HEK293T (cell line): Measurements from ENCODE around the gene CALN1.

Experiments used
- CTCF ChIA-PET: fragments of 350-600 bp; formaldehyde crosslinking; extraction: SDS; loops from one replicate; lab custom pipeline; 2021; ENCODE audit warnings: antibody characterized with exemption, inconsistent platforms; lab: Yijun Ruan, JAX
- POLR2A ChIA-PET: fragments of 350-600 bp; formaldehyde crosslinking; extraction: SDS; loops from one replicate; lab custom pipeline; 2020; ENCODE audit warnings: antibody characterized with exemption, inconsistent platforms; lab: Yijun Ruan, JAX
- DNase-seq: peaks from one replicate; pipeline ENCODE4 v3.0.0; 2012; ENCODE audit warnings: mixed read lengths; ENCODE audit errors: extremely low spot score
- ARNT ChIP-seq: fragments of 450-650 bp; IDR thresholded peaks from 2 replicates; pipeline ENCODE4 v1.6.1; 2017; ENCODE audit warnings: mild to moderate bottlenecking
- BHLHE40 ChIP-seq: fragments of 450-650 bp; IDR thresholded peaks from 2 replicates; pipeline ENCODE4 v1.6.1; 2016; ENCODE audit warnings: mild to moderate bottlenecking, moderate library complexity, borderline replicate concordance
- CTBP1 ChIP-seq: fragments of 450-650 bp; IDR thresholded peaks from 2 replicates; pipeline ENCODE4 v1.6.1; 2016; ENCODE audit warnings: borderline replicate concordance
- ELF4 ChIP-seq: fragments of 450-650 bp; IDR thresholded peaks from 2 replicates; pipeline ENCODE4 v1.6.1; 2017; ENCODE audit warnings: antibody characterized with exemption
- FOXA1 ChIP-seq: fragments of 450-650 bp; IDR thresholded peaks from 2 replicates; pipeline ENCODE4 v1.6.1; 2016; ENCODE audit warnings: mild to moderate bottlenecking
- FOXK2 ChIP-seq: fragments of 450-650 bp; IDR thresholded peaks from 2 replicates; pipeline ENCODE4 v1.6.1; 2016; ENCODE audit warnings: mild to moderate bottlenecking
- FOXM1 ChIP-seq: fragments of 450-650 bp; IDR thresholded peaks from 2 replicates; pipeline ENCODE4 v1.6.1; 2017; ENCODE audit warnings: mild to moderate bottlenecking, borderline replicate concordance
- HDGF ChIP-seq: fragments of 450-650 bp; IDR thresholded peaks from 2 replicates; pipeline ENCODE4 v1.6.1; 2017; ENCODE audit warnings: antibody characterized with exemption, borderline replicate concordance
- L3MBTL2 ChIP-seq: fragments of 450-650 bp; conservative IDR thresholded peaks from 2 replicates; pipeline ENCODE4 v1.6.1; 2016; ENCODE audit warnings: mild to moderate bottlenecking
- LEF1 ChIP-seq: fragments of 450-650 bp; IDR thresholded peaks from 2 replicates; pipeline ENCODE4 v1.6.1; 2017; ENCODE audit warnings: mild to moderate bottlenecking, borderline replicate concordance
- NFRKB ChIP-seq: fragments of 450-650 bp; IDR thresholded peaks from 2 replicates; pipeline ENCODE4 v1.6.1; 2016; ENCODE audit warnings: mild to moderate bottlenecking, moderate library complexity
- SP1 ChIP-seq: fragments of 450-650 bp; IDR thresholded peaks from 2 replicates; pipeline ENCODE4 v1.6.1; 2017
- SUZ12 ChIP-seq: fragments of 450-650 bp; IDR thresholded peaks from 2 replicates; pipeline ENCODE4 v1.6.1; 2016; ENCODE audit warnings: mild to moderate bottlenecking
- TARDBP ChIP-seq: fragments of 450-650 bp; IDR thresholded peaks from 2 replicates; pipeline ENCODE4 v1.6.1; 2016
- ZNF384 ChIP-seq: fragments of 450-650 bp; IDR thresholded peaks from 2 replicates; pipeline ENCODE4 v1.6.1; 2016
- TF ChIP-seq, protein P1 (sequence below): fragments of 450-650 bp; IDR thresholded peaks from 2 replicates; pipeline ENCODE4 v1.6.1; 2016

CALN1 gene

DNA sequence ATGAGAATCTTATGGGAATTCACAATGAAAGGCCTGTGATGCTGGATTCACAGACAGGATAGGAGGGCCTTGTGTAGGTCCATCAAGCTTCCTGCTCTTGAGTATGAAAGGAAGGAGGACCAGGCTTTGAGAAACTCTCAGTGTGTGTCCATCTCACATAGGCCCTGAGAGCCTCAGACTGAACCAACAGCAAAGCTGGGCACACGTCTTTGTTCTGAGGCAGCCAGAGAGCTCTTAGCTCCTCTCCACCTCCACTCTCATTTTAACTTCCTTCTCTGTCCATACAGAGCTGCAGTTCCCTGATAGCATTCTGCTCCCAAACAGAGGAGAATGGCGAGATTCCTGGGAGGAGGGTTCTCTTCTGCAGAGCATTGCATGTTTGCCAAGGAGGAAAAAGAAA lies 515.6 kb downstream of the CALN1 start:
- CTCF ChIA-PET: no interaction called here
- TF ChIP-seq L3MBTL2 (no peak), ZNF384 (no peak)
- no peak for DNase-seq
- POLR2A ChIA-PET: no interaction called here

DNA sequence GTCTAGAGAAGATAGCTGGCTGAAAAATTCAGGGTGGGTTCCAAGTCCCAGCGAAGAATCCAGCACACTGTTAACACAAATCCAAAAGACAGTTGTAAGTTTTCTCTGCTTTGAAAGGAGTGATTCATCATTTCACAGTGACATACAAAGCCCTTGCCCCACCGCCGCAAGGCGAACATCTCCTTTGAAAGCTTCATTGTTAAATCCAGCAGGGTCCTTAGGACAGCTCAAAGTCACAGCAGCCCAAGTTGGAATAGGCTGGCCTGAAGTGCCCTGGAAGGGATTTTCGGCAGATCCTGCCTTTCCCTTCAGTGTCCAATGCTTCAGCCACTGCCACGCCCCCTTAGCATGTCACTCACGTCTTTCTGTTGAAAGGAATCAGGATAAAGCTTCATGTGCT lies 526.1 kb downstream of the CALN1 start:
- CTCF ChIA-PET: no interaction called here

DNA sequence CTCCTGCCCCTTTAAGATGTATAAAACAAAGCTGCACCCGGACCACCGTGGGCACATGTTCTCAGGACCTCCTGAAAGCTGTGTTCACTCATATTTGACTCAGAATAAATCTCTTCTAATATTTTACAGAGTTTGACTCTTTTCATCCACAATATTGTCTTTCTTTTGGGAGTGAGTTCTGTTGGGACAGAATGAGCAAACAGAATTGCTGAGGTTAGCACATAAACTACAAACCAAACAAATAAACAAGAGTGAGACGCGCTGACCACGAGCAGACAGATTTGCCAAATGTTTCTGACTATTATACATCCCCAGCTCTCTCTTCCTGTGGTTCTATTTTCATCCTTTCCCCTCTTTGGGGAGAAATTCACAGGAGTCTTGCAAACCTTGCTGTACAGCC lies 526.7 kb downstream of the CALN1 start:
- ChIA-PET CTCF (no interaction called here), POLR2A (no interaction called here)

More for the DNA sequence above, 526.1 kb downstream of the CALN1 start:
- DNase-seq: no peak
- POLR2A ChIA-PET: no interaction called here
- TF ChIP-seq BHLHE40: no peak
- no peak for TF ChIP-seq TARDBP
- TF ChIP-seq ZNF384: no peak
- no peak for TF ChIP-seq SUZ12
- TF ChIP-seq ARNT: no peak
- no peak for TF ChIP-seq LEF1
- TF ChIP-seq, protein P1, sequence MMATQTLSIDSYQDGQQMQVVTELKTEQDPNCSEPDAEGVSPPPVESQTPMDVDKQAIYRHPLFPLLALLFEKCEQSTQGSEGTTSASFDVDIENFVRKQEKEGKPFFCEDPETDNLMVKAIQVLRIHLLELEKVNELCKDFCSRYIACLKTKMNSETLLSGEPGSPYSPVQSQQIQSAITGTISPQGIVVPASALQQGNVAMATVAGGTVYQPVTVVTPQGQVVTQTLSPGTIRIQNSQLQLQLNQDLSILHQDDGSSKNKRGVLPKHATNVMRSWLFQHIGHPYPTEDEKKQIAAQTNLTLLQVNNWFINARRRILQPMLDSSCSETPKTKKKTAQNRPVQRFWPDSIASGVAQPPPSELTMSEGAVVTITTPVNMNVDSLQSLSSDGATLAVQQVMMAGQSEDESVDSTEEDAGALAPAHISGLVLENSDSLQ: peak; percentile 13; the same call in 1 of the 2 replicates
- no peak for TF ChIP-seq SP1

DNA sequence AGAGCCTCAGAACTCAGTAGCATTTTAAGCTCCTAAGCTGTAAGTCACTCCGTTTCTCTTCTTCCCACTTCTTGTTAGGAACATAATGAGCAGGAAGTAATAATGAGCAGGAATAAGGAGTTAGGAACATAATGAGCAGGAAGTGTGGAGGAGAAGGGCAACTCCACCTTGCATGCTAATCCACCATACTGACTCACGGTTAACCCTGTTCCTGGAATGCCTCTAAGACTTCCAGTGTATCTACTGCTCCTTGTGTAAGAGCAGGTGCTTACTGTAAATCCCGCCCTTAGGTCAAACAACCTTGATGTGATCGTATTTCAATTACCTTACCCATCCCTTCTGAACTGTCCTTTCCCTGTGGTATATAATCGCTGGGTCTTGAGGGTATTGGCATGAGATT lies 528.7 kb downstream of the CALN1 start:
- ChIA-PET POLR2A (no interaction called here), CTCF (no interaction called here)
- DNase-seq: no peak
- TF ChIP-seq SUZ12 (no peak), SP1 (no peak), FOXA1 (no peak), LEF1 (no peak), L3MBTL2 (no peak), ELF4 (no peak), FOXM1 (no peak), ZNF384 (no peak), NFRKB (no peak), FOXK2 (no peak), BHLHE40 (no peak), CTBP1 (no peak), ARNT (no peak), HDGF (no peak), TARDBP (no peak)
- TF ChIP-seq, protein P1: no peak

More for the DNA sequence above, 526.7 kb downstream of the CALN1 start:
- no peak for DNase-seq
- no peak for TF ChIP-seq FOXK2
- no peak for TF ChIP-seq NFRKB
- TF ChIP-seq CTBP1: no peak
- no peak for TF ChIP-seq SUZ12
- TF ChIP-seq SP1: no peak
- TF ChIP-seq FOXA1: no peak
- no peak for TF ChIP-seq FOXM1
- no peak for TF ChIP-seq ELF4
- TF ChIP-seq, protein P1: no peak
- TF ChIP-seq LEF1: no peak
- TF ChIP-seq HDGF: no peak
- no peak for TF ChIP-seq ZNF384
- TF ChIP-seq TARDBP: no peak
- TF ChIP-seq BHLHE40: no peak

DNA sequence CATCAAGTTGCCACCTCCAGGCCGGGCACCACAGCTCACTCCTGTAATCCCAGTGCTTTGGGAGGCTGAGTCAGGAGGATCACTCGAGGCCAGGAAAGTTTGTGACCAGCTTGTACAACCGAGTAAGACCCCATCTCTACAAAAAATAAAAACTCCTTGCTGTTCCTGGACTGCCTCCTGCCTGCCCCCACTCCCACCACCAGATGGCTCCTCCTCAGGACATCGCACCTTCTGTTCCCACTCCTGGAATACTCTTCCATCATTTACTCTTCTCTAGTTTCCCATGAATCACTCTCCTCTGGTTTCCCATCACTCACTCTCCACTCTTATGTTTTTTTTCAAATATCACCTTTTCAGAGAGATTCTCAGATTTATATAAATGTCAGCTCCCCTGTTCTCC lies 540.7 kb downstream of the CALN1 start:
- DNase-seq: no peak
- ChIA-PET POLR2A (no interaction called here), CTCF (interaction anchor here (0.5 kb wide), 1 partner anchor 19 kb away, joined by 3 read pairs; no protein-coding TSS in a partner anchor)
- TF ChIP-seq NFRKB (no peak), ARNT (no peak), FOXK2 (no peak), ZNF384 (no peak), SP1 (no peak), BHLHE40 (no peak)

DNA sequence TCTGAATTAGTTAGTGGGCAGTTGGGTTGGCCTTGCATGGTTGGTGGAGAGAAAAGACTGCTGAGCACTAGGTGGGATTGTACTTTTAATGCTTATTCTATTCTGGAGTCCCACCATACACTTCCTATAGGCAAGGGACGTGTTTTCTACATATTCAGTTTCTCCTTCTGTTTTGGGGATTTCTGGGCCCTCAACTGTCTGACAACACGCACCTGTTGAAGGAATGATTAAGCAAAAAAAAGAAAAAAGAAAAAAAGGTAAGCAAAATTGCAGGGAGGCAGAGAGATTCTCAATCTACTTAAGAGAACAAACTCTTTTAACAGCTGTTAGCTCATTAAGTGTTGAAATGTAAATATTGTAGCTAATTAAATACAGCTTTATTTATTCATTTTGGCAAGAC lies 541.3 kb downstream of the CALN1 start:
- TF ChIP-seq NFRKB: no peak
- TF ChIP-seq, protein P1: no peak
- TF ChIP-seq TARDBP: no peak
- TF ChIP-seq LEF1: no peak
- TF ChIP-seq FOXA1: no peak
- no peak for TF ChIP-seq ARNT
- TF ChIP-seq FOXM1: no peak
- TF ChIP-seq BHLHE40: no peak
- no peak for TF ChIP-seq FOXK2
- TF ChIP-seq CTBP1: no peak
- no peak for TF ChIP-seq ZNF384
- TF ChIP-seq HDGF: no peak
- no peak for TF ChIP-seq SUZ12
- TF ChIP-seq ELF4: no peak
- no peak for TF ChIP-seq L3MBTL2
- TF ChIP-seq SP1: no peak
- POLR2A ChIA-PET: no interaction called here
- no peak for DNase-seq
- CTCF ChIA-PET: no interaction called here
